Measurements from ENCODE around the gene PC. TPM values are rescaled to one million over a fixed set of nuclear protein-coding genes. Genes with fewer than 3 reads are reported as not detected.
"Not testable (repeated sequence)": the region's sequence is repeated elsewhere in the genome, so short reads cannot be mapped to it uniquely, and the experiment has no call there.

The PC gene
- total RNA-seq, 1 experiment from 2014 or later: 22.5 TPM

DNA sequence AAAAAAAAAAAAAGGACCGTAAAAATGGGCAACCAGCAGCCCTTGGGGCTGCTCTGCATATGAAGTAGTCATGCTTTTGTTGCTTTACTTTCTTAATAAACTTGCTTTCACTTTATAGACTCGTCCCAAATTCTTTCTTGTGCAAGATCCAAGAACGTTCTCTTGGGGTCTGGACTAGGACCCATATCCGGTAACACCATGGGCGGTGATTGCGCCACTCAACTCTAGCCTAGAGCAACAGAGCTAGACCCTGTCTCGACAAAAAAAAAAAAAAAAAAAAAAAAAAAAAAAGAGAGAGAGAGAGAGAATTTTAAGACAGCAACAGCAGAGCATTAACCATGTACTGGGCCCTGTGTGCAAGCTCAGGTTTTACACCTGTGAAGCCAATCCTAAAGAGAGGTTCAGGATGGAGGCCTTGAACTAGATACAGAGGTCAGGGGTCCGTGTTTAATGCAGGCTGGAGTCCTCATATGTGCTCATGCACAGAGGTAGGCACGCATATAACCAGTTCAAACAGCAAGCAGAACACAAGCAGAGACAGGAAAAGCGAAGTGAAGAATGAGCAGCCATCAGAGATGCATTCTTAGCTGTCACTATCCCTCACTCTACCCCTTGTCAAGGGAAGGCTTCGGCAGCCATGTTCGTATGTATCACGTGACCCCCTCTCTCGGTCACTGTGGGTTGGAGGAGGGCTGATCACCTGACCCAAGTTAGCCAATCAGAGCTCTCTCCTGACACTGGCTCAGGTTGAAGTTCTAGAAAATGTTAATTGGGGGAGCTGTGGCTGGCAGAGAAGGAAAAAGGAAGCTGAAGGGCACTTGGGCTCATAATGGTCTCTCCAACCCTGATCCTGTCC is 48.1 kb upstream of the PC start:
- ChIA-PET POLR2A (interaction anchor here (0.6 kb wide), 2 partner anchors 10 to 250 kb away, joined by 7 to 10 read pairs; no protein-coding TSS in a partner anchor), CTCF (interaction anchor here (0.6 to 1.6 kb wide), 5 partner anchors 10 to 129 kb away, joined by 3 to 12 read pairs (median 4); no protein-coding TSS in a partner anchor)
- Mint-ChIP-seq H3K4me1 (ENCODE audit: low read depth, unreplicated experiment) (peaks cover 15% of the 10 kb centered on the region), H3K4me3 (ENCODE audit: unreplicated experiment) (no peak overlapping the region), H3K27me3 (ENCODE audit: insufficient read depth, unreplicated experiment) (no peaks in the 10 kb centered on the region), H3K9me3 (ENCODE audit: unreplicated experiment) (no peaks in the 10 kb centered on the region), H3K36me3 (ENCODE audit: insufficient read depth, unreplicated experiment) (peaks cover 6% of the 10 kb centered on the region), H3K27ac (ENCODE audit: unreplicated experiment) (no peak overlapping the region)
- intact Hi-C loops (cut with micrococcal nuclease; ENCODE audit: unreplicated experiment): no loop called here
- Histone ChIP-seq H3K4me3 (ENCODE audit: low read depth, low read length) (no peak overlapping the region), H3K27me3 (replicated peaks; ENCODE audit: control insufficient read depth, insufficient read depth, low read length) (no peaks in the 10 kb centered on the region), H3K9me3 (no peaks in the 10 kb centered on the region), H3K36me3 (ENCODE audit: control insufficient read depth, insufficient read depth, low read length) (no peaks in the 10 kb centered on the region), H3K4me1 (peaks cover 16% of the 10 kb centered on the region; the same call in 1 of the 2 replicates)
- TF ChIP-seq, protein P1, sequence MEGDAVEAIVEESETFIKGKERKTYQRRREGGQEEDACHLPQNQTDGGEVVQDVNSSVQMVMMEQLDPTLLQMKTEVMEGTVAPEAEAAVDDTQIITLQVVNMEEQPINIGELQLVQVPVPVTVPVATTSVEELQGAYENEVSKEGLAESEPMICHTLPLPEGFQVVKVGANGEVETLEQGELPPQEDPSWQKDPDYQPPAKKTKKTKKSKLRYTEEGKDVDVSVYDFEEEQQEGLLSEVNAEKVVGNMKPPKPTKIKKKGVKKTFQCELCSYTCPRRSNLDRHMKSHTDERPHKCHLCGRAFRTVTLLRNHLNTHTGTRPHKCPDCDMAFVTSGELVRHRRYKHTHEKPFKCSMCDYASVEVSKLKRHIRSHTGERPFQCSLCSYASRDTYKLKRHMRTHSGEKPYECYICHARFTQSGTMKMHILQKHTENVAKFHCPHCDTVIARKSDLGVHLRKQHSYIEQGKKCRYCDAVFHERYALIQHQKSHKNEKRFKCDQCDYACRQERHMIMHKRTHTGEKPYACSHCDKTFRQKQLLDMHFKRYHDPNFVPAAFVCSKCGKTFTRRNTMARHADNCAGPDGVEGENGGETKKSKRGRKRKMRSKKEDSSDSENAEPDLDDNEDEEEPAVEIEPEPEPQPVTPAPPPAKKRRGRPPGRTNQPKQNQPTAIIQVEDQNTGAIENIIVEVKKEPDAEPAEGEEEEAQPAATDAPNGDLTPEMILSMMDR (IDR thresholded peaks at IDR 0.05; ENCODE audit: insufficient read depth in 1 of 2, low read depth in 1 of 2, low read length in 1 of 2, severe bottlenecking in 1 of 2, unreplicated experiment in 1 of 2): no peak
- peak; percentile 74 to 83 for DNase-seq
- BruUV-seq (replicated peaks): no TSS peak

GRCh38 chr11:67005200-67005599 is 47.0 kb upstream of the PC start:
- H3K9me3 Mint-ChIP-seq (ENCODE audit: unreplicated experiment); H3K27ac Mint-ChIP-seq (ENCODE audit: unreplicated experiment); H3K27me3 Mint-ChIP-seq (ENCODE audit: insufficient read depth, unreplicated experiment); intact Hi-C loops (cut with micrococcal nuclease; ENCODE audit: unreplicated experiment); H3K9me3 ChIP-seq; BruUV-seq (replicated peaks); POLR2A ChIA-PET; H3K4me3 ChIP-seq (ENCODE audit: low read depth, low read length); H3K36me3 ChIP-seq (ENCODE audit: control insufficient read depth, insufficient read depth, low read length); DNase-seq; H3K36me3 Mint-ChIP-seq (ENCODE audit: insufficient read depth, unreplicated experiment); H3K27me3 ChIP-seq (replicated peaks; ENCODE audit: control insufficient read depth, insufficient read depth, low read length); H3K4me3 Mint-ChIP-seq (ENCODE audit: unreplicated experiment): not testable (repeated sequence)
- CTCF ChIA-PET: interaction anchor here (0.6 kb wide), 1 partner anchor 369 kb away, joined by 3 read pairs; no protein-coding TSS in a partner anchor
- H3K4me1 ChIP-seq: 0 out of 2 replicates have a peak, but pooled peaks cover 11% of the 10 kb centered on the region
- peaks cover 15% of the 10 kb centered on the region for H3K4me1 Mint-ChIP-seq (ENCODE audit: low read depth, unreplicated experiment)

GRCh38 chr11:67002921-67003411 is 44.8 kb upstream of the PC start:
- Histone ChIP-seq H3K27me3 (replicated peaks; ENCODE audit: control insufficient read depth, insufficient read depth, low read length) (no peaks in the 10 kb centered on the region), H3K36me3 (ENCODE audit: control insufficient read depth, insufficient read depth, low read length) (no peaks in the 10 kb centered on the region), H3K4me1 (0 out of 2 replicates have a peak, but pooled peaks cover 11% of the 10 kb centered on the region), H3K4me3 (ENCODE audit: low read depth, low read length) (no peak overlapping the region), H3K9me3 (no peaks in the 10 kb centered on the region)
- intact Hi-C loops (cut with micrococcal nuclease; ENCODE audit: unreplicated experiment): no loop called here
- Mint-ChIP-seq H3K27ac (ENCODE audit: unreplicated experiment) (no peak overlapping the region), H3K36me3 (ENCODE audit: insufficient read depth, unreplicated experiment) (peaks cover under 1% of the 10 kb centered on the region), H3K4me3 (ENCODE audit: unreplicated experiment) (no peak overlapping the region), H3K4me1 (ENCODE audit: low read depth, unreplicated experiment) (peaks cover 9% of the 10 kb centered on the region), H3K9me3 (ENCODE audit: unreplicated experiment) (no peaks in the 10 kb centered on the region), H3K27me3 (ENCODE audit: insufficient read depth, unreplicated experiment) (no peaks in the 10 kb centered on the region)
- POLR2A ChIA-PET: no interaction called here
- TF ChIP-seq, protein P1 (IDR thresholded peaks at IDR 0.05; ENCODE audit: insufficient read depth in 1 of 2, low read depth in 1 of 2, low read length in 1 of 2, severe bottlenecking in 1 of 2, unreplicated experiment in 1 of 2): no peak
- DNase-seq: no peak
- CTCF ChIA-PET: no interaction called here
- BruUV-seq (replicated peaks): no TSS peak

Data from Caco-2 (cell line).